RPMI7951 (cell line): ENCODE results near the gene ARL13B. TPM values are rescaled to one million over a fixed set of nuclear protein-coding genes. Genes with fewer than 3 reads are reported as not detected.
A peak's percentile ranks its signal among the peaks of the same experiment; 100 is the strongest.
"Not testable (repeated sequence)": the region's sequence is repeated elsewhere in the genome, so short reads cannot be mapped to it uniquely, and the experiment has no call there.

Experiments
- DNase-seq: peaks from one replicate; pipeline ENCODE4 v3.0.0-alpha.2; 2012; ENCODE audit warnings: low read depth
- total RNA-seq: library from RNA; depleted of rRNA; stranded (reverse); fragments of >200 nt; shearing (Covaris generic); gene quantifications from 2 replicates; pipeline ENCODE4 v1.2.3, GENCODE V29; 2014

The ARL13B gene
- total RNA-seq, 1 experiment from 2014 or later = 18.4 TPM

DNA sequence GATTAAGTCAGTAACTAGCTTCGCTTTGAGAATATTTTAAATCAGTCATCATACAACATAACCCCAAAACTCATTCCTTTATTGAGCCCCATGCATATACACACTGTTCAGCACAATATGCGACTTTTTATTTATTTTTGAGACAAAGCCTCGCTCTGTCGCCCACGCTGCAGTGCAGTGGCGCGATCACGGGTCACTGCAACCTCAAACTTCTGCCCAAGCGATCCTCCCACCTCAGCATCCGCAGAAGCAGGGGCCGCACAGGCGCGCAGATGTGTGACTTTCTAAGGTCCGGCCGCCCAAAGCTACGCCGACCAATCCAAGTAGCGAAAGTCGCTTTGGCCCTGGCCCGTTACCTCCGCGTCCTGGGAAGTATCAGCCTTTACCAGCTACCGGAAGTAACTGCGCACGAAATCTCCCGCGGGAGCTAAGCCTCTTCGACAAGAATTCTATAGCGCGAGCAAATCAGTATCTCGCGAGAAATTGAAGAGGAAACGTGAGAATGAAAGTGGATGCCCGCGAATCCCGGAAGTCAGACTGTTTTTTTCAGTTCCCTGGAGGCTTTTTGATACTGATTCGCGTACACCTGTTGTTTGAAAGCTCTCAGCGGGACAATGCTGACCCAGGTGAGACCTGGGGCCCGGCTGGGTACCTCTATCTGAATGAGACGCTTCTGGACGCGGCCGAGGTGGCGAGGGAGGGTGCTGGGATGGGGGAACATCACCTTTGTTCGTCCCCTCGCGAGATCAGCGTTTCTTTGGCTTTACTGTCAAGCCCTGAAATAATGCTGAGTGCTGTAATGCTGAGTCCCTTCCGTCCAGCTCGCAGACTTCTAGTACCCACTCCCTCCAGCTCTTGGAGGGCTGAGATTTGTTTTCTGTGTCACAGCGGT is 82.8 kb downstream of the ARL13B start, which contains the start of the genes DHFR2 and NSUN3:
Gene DHFR2 (minus strand): TSS at position 404 of the 892 bp plus-strand sequence. CDS start 1,405 bp downstream, outside the sequence.
Gene NSUN3 (plus strand): TSS at position 549 of the 892 bp plus-strand sequence. CDS start 66 bp downstream, at position 615.
- DNase-seq = peak; percentile 99

DNA sequence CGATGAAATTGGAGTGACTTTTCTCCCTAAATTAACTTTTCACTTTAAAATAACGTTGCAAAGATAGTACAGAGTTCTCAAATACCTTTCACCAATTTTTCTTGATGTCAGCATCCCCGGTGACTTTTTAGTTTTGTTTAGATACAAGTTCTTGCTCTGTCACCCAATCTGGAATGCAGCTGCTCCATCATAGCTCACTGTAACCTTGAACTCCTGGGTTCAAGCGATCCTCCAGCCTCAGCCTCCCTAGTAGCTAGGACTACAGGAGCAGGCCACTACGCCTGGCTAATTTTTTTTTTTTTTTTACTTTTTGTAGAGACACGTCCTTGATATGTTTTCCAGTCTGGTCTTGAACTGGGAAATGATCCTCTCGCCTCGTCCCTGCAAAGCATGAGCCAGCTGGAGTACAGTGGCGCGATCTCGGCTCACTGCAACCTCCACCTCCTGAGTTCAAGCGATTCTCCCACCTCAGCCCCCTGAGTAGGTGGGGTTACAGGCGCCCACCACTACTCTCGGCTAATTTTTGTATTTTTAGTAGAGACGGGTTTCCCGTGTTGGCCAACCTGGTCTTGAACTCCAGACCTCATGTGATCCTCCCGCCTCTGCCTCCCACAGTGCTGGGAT is 83.7 kb downstream of the ARL13B start:
- peak; percentile 6 for DNase-seq

DNA sequence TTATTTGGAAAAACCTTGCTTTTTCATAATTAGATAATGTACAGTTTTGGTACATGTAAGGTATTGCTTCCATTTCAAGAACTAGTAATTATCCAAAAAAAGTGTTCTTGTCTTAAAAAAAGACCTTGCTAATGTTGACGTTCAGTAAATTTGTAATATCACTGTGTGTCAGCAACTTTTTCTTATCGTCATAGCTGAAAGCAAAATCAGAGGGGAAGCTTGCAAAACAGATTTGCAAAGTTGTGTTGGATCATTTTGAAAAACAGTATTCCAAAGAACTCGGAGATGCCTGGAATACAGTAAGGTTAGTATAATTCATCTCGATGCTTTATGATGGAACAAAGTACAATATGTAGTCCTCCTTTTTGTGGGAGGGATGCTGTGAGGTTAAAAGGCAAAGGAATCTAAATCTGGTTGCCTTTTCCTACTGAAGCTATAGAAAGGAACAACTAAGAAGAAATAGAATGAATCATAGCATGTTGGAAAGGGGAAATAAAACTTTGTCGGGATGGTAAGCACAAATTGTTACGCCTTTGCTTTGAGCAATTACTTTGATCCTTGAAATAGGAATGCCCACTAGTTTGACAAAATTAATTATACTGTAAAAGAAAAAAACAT is 84.4 kb downstream of the ARL13B start:
- no peak for DNase-seq

DNA sequence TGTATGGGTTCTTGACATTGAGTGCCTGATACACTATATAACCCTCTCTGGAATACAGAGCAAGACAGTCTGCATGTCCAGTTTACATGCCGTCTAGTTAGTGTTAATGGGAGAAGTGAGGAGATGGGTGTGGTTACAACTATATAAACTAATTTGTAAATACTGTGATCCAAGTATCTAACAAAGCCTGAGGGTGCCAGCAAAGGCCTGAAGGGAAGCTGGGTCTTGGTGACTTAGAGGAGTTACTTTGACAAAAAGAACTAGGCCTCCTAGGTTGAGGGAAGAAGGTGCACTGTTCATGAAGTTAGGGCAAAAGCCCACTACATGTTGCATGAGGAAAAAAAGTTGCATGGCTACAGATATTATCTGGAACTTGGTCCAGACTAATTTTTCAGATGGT is 85.2 kb downstream of the ARL13B start:
- DNase-seq = no peak

DNA sequence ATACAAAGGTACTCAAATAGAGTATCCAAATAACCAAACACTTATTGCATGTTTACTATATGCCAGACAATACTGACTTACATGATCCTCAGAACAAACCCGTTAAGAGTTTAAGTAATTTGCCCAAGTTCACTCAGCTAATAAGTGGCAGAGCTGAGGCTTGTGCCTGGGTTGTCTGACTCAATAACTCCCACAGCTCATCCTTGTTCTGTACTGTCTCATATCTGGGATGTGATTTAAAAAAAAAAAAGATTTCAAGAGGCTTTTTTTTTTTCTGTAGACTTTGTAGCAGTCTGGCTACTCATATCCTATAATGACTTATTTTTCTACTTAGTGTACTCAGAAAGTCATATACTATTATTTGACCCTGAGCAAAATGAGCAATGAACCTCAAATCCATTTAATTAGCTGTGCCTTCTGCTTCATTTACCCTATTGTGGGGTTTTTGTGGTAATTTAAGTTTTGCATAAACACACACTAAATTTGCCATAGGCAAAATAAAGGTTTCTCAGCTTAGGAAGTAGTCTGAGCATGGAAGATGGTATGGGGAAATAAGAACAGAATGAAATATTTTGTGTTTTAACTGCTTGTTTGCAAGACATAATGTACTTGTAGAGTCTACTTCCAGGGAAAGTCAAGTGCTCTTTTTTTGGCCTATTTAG is 86.0 kb downstream of the ARL13B start:
- no peak for DNase-seq

DNA sequence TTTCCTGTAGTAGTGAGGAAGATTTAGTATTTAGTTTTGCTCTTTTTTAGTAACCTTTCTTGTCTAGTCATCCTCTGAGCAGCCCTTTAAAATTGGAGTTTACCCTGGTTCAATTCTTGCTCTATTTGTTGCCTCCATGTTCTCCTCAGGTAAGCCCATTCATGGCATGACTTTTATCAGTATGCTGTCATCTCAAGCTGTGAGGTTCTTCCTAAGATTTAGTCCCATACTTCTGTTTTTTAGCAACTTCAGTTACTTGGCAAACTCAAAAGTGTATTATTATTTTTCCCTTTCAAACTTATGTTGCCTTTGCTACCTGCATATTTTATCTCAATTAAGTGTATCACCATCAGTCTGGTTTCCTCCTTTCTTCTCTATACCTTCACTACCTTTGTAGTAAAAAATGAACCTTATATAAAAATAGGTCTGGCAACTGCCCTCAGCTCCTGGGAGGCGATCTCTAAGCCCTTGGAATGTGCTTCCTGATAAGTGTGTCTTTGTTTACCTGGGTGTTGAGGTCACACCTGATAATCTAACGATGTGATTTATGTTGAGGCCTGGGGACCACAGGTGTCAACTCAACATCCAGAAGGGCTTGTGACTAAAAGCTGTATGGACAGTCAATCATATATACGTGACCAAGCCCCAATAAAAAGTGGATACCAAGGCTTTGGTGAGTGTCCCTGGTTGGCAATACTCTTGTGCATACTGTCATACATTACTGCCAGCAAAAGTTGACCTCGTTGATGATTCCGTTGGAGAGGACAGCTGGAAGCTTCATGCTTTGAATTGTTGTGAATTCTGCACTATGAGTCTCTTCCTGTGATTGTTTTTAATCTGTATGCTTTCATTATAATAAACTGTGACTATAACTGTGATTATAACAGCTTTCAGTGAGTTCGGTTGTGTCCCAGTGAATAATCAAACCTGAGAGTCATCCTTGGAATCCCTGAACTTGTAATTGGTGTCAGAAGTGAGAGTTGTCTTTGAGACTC is 86.8 kb downstream of the ARL13B start:
- DNase-seq = no peak

DNA sequence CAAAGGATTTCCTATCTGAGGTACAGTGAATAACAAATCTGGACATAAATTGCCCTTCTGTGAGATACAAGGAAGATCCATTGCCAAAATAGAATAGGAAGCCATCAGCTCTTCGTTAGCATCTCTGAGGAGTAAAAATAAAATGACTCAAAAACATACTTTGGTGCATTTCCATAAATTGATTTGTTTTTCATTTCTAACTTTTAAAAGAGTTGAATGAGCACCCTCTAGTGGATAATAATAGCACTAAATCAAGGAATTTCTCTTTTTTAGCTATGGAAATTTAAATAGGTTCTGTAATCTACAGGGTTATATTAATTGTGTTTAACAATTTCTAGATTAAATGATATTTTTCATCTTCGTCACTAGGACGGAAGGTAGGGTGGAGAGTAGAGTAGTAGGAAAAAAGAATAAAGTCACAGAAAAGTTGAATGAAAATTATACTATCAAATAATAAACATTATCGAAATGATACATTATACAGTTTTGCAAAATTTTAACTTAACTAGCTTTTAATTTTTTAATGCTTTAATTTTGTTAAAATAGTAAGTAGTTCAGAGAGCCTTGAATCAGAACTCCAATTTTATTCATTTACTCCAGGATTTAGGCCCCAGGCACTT is 89.3 kb downstream of the ARL13B start:
- peak; percentile 19 for DNase-seq

DNA sequence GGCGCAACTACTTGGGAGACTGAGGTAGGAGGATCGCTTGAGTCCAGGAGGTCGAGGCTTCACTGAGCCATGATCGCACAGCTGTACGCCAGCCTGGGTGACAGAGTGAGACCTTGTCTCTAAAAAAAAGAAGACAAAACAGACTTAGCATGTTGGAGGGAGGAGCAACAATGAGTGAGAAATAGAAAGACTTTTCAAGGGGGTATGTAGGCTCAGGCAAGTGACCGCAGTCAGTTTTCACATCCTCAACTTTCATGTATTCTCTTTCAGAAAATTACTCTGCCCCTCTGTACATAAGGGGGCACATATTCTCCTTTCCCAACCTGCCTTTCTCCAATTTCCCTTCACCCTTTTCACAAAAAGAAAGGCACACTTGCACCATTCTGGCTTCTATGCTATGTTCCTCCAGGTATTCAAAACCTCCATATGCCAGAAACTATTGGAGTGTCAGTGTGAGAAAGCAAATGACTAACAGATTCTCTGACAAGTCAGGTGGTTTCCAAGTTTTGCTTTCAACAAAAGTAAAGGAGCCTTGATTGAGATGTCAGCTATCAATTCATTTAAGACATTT is 90.5 kb downstream of the ARL13B start:
- DNase-seq = no peak

DNA sequence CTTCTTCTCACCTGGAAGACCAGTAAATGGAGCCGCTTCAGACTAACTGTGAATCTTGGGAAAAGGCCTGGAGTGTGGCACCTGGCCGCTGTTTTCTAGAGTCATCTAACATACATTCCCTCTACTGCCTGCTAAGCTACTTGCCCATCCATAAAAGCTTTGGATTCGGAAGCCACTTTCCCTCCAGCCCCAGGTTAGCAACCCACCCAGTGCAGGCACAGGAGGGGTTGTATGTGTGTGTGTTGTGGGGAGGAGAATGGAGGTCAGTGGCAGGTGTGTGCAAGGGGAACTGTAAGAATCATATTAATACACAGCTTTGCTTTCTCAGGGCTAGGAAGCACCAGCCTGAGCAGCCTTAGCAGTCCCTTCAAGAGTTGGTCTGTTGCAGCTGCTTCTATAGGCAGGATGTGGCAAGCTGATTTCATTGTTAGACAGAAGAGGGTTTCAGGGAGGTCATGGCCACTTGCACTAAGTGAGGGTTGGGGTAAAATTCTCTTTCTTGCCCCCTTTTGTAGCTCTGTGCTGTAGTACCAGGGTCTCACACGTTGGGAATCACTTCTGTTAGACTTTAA is 91.8 kb downstream of the ARL13B start:
- DNase-seq = no peak

DNA sequence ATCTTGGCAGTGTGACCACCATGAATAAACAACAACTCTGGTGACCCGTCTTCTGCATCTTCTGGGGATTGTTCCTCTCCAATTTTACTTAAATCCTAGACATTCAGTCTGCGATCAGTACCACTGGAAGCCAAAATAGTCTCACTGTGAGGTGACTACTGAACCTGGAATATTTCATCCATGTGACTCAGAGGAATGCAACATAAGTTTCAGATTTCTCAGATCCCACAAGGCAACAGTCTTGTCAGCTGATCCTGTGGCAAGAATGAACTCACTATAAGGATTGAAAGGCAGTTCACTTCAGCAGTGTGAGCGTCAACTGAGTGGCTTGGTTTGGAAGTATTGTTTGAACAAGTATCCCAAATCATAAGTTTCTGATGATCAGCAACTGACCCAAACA is 96.1 kb downstream of the ARL13B start:
- DNase-seq = no peak

DNA sequence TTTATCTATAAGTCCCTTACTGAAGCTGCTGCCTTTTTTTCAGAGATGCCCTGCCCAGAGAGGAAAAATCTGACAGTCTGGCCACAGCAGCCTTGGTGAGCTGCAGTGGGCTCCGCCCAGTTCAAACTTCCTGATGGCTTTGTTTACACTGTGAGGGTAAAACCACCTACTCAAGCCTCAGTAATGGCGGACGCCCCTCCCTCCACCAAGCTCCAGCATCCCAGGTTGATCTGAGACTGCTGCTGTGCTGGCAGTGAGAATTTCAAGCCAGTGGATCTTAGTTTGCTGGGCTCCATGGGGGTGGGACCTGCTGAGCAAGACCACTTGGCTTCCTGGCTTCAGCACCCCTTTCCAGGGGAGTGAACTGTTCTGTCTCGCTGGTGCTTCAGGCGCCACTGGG is 100.6 kb downstream of the ARL13B start:
- DNase-seq = not testable (repeated sequence)

DNA sequence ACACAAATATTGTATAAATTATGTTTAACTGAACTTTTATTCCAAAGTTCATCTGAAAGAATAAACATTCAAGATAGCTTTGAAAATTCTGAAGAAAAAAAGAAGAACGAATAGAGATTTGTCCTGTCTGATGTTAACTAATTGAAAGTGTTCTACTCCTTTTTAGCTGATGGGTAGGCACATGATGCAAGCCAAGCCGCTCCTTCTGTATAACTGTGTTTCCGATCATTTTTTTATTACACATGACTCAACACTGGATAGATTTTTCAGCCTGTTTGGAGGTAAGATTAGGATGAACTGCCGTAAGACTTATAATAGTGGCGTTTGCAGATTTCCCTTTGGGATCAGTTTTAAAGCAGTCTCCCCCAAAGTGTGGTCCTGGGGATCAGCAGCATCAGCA is 101.9 kb downstream of the ARL13B start:
- DNase-seq = no peak

DNA sequence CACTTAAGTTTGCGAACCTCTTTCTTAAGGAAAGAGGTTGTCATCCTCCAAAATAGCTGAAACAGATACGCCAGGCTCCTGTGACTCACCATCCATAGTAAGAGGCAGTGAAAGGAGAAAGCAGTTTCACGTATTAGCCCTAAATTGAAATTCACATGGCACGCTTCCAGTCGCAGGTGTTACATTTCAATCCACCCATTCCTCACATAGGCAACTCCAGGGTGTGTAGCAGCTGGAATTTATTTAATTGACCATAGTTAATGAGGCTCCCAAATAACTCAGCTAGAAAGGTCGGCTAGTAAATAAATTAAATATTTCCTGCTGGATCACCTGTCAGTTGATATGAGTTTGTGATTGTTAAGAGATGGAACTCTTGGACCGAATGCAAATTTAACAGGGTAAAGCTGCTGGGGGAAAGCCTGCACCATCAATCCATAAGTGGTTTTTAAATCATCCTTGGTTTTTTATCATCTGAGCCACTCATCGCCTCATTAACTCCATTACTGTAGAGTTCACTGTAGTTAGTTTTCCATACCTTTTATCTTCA is 102.5 kb downstream of the ARL13B start:
- DNase-seq = no peak

DNA sequence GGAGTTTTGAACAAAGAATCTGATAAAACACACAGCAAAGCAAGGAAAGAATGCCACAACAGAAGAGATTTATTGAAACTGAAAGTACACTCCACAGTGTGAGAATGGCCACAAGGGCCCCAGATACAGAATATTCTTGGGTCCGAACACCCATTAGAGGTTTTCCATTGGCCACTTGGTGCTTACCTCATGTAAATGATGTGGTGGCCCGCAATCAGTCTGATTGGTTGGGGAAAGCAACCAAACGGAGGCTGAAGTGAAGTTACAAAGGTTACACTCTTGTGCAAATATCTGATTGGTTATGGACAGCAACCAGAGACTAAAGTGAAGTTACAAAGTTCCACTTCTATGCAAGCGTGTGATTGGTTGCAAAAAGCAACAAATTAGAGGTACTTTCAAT is 103.3 kb downstream of the ARL13B start:
- DNase-seq = no peak

DNA sequence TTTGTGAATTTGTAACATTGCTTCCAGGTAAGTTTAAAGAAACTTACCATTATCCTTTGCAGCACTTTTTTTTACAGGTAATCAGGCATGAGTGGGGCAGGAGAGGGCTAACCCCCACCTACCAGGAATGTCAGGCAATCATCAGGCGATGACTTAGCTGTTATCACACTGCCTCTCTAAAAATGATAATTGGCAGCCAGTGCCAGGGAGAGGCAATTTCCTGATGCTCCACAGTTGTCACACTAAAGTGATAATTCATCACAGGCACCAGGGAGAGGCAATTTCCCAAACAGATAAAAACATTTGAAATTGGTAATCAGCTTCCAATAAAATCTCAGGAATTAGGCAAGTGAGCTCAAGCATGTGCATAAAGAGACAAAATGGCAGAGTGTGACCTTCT is 109.2 kb downstream of the ARL13B start:
- DNase-seq = no peak

DNA sequence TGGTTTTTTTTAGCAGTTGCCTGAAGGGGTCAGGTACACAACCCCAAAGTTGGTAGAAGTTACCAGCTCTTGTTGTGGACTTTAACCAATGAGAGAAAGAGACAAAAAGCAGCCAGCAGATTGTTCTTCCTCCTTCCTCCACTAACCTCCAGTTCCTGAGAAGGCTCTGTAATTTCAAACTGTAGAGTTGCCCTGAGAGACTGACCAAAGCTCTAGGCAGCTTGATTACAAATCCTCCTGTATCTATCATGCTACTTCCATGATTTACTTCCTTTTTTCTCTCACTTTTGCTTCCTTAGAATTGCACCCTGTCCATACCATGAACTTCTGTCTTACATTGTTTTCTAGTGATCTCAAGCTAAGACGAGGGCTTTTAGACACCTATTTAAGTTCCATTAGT is 112.1 kb downstream of the ARL13B start:
- DNase-seq = no peak

DNA sequence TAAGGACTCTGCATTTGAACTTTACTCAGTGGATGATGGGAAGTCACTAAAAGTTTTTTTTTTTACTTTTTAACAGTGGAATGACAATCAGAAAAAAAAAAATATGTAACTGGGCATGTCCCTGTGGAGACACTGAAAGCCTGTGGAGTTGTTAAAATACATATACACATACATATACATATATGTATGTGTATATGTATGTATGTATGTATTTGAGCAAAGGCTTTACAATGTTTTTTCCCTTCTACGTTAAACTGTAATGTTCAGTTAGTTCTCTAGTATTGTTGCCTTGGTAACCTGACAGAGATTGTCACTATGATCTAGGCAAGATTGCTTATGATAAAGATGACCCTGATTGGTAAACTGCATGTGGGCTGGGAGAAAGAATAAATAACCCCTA is 113.2 kb downstream of the ARL13B start:
- DNase-seq = no peak

DNA sequence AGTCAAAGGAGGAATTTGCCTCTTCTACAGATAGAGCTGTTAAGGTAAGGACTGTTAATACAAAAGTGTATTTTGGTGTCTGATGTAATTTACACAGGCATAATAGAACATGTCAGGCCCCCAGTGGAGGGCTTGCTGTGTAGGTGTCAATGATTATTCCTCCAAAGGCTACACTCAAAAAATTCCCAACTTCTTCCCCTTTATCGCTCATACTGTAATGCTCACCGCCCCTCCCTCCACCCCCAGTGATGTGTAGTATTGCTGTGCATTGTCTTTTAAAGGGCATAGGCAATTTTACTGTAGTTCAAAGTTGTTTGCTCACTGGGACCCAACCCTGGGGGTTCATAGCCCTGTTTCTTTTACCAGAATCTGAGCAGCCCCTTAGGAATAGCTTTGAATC is 115.2 kb downstream of the ARL13B start:
- no peak for DNase-seq

DNA sequence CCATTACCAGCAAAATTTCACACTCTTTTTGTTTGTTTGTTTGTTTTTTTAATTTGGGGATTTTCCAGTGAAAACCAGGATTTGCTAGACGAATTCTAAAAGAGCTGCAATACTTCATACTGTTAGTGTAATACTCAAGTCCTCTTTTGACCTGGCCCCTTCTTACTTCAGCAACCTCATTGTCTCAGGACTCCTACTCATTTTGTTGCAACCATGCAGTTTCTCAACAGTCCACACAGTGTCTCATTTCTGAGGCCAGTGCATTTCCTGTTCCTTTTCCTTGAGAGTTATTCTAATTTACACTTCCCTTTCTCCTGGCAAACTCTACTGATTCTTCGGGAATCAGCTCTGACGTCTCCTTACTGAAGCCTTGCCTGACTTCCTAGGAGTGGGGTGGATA is 118.5 kb downstream of the ARL13B start:
- DNase-seq = no peak
